Peyer's patch (tissue), 4 donors: ENCODE measurements around the gene HMGB3. TPM values are rescaled to one million over a fixed set of nuclear protein-coding genes. Genes with fewer than 3 reads are reported as not detected.
A peak's percentile ranks its signal among the peaks of the same experiment; 100 is the strongest.

Source experiments
- DNase-seq, 3 donors: peaks; one replicate each; pipeline ENCODE4 v3.0.0-alpha.2; 2017 to 2019
- H3K27ac ChIP-seq, 4 donors: fragments of 200-600 bp; sonication (generic); one replicate each; pipeline ENCODE4 v1.5.1; 2016 to 2019
- H3K27me3 ChIP-seq, 2 donors: fragments of 200-600 bp; sonication (generic); one replicate each; pipeline ENCODE4 v1.5.1; 2019
- H3K36me3 ChIP-seq, 3 donors: fragments of 200-600 bp; sonication (generic); one replicate each; pipeline ENCODE4 v1.5.1; 2016 to 2019
- H3K4me1 ChIP-seq, 4 donors: fragments of 200-600 bp; sonication (generic); one replicate each; pipeline ENCODE4 v1.5.1; 2016 to 2019
- H3K4me3 ChIP-seq, 4 donors: fragments of 200-600 bp; sonication (generic); 1 replicate in 3 of 4; 2 replicates in 1 of 4; pipeline ENCODE4 v1.5.1; 2016 to 2019; ENCODE audit warnings: mild to moderate bottlenecking in 1 of 4
- H3K9me3 ChIP-seq, 4 donors: fragments of 200-600 bp; sonication (generic); one replicate each; pipeline ENCODE4 v1.5.1; 2016 to 2019; ENCODE audit warnings: mild to moderate bottlenecking in 1 of 4
- CTCF ChIP-seq, 6 experiments: fragments of 450-650 bp in 4 of 6; fragments of 200-600 bp in 2 of 6; sonication (generic) in 1 of 6; IDR thresholded peaks; one replicate each; pipeline ENCODE4 v1.5.1; 2017 to 2019; ENCODE audit warnings: antibody characterized with exemption in 6 of 6, mild to moderate bottlenecking in 3 of 6, moderate library complexity in 1 of 6
- POLR2A ChIP-seq, 2 donors: fragments of 450-650 bp; IDR thresholded peaks; one replicate each; pipeline ENCODE4 v1.5.1; 2017; ENCODE audit warnings: antibody characterized with exemption in 2 of 2, mild to moderate bottlenecking in 2 of 2, moderate library complexity in 2 of 2
- total RNA-seq, 4 donors: library from RNA; depleted of rRNA; stranded (reverse); fragments of >200 nt; gene quantifications; one replicate each; pipeline ENCODE4 v1.1.0, GENCODE V29; 2016

Gene HMGB3
- total RNA-seq, result 10 to 100 TPM; 11.5 to 77.6 (median 13.7) TPM

DNA sequence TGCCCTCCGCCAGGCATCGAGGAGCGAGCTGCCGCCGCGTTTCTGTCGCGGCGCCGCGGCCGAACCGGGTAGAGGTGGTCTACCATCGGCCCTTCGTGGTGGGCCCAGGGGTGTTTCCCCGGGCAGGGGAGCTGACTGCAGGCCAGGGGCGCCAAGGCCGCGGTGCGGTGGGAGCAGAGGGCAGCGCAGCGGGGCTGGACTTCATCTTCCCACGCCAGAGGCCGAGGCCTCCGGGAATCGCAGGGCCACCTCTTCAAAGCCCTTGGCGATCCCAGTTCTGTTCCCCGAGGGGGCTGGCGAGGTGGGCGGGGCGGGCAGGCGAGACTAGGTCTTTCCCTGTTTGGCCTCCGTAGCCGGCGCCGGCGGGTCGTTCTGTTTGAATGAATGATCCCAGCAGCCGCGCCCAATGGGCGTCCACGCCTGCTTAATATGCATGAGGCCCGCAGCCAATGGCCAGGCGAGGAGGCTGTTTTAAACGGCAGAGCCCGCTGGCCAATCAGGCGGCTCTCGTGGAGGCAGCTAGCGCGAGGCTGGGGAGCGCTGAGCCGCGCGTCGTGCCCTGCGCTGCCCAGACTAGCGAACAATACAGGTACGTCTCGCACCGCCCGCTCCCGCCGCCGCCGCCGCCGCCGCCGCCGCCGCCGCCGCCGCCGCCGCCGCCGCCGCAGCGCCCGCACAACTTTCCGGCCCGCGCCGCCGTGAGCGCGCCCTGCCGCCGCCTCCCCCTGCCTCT lies at the start of gene HMGB3:
HMGB3 (plus strand) TSS at position 548 of the 733 bp plus-strand sequence. CDS start 2,265 bp downstream, outside the sequence.
- TF ChIP-seq POLR2A (IDR thresholded peaks at IDR 0.05) (peak; percentile 67 to 74), CTCF (IDR thresholded peaks at IDR 0.05) (no peak)

DNA sequence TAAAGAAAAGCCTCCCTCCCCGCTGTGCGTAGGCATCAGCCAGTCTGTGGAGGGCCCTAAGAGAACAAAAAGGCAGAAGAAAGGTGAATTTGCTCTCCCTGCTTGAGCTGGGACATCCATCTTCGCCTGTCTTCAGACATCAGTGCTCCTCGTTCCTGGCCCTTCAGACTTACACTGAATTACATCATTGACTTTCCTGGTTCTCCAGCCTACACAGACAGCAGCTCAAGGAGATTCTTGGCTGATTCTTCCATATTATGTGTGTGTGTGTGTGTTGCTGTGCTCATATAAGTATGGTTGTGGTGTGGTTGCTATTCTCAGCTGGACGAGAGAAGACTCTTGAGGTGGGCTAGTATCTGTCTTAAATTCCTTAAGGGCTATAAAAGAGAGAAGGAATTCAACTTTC lies 49.2 kb upstream of the HMGB3 start:
- Histone ChIP-seq H3K36me3 (no peaks in the 10 kb centered on the region), H3K27ac (no peak overlapping the region), H3K27me3 (no peaks in the 10 kb centered on the region), H3K9me3 (peaks cover 0 to 5% (median 0%) of the 10 kb centered on the region in 4 donors), H3K4me3 (no peak overlapping the region), H3K4me1 (no peaks in the 10 kb centered on the region)
- TF ChIP-seq POLR2A (IDR thresholded peaks at IDR 0.05), result no peak
- no peak for TF ChIP-seq CTCF (IDR thresholded peaks at IDR 0.05)
- DNase-seq, result no peak

More for the DNA sequence above, at the start of gene HMGB3:
- no peaks in the 10 kb centered on the region for H3K9me3 ChIP-seq
- no peaks in the 10 kb centered on the region for H3K4me1 ChIP-seq
- peak; percentile 64 to 91 (median 89) for DNase-seq
- H3K4me3 ChIP-seq, result peak within 1 kb of the TSS; percentile 35 to 69 (median 57)
- H3K27ac ChIP-seq, result peak within 1 kb of the TSS in 3 of 4 donors; percentile 32 to 77 (median 75)
- no peaks in the 10 kb centered on the region for H3K27me3 ChIP-seq
- no peaks in the 10 kb centered on the region for H3K36me3 ChIP-seq

DNA sequence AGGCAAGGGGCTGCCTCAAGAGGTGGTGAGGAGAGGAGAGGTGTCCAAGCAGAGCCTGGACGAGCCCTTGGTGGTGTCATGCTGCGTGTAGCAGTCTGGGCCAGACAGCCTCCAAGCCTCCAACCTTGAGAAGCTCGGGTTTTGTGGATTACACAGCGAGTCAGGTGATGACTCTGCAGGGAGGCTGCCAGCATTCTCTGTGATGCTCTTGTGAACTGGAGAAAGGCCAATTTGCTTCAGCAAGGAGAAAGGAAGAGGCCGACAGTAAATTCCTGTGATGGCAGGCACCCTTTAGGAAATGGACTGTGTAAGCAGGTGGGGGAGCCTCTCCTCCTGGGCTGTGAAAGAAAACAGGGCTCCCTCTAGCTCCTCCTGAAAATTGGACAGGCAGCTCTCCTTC lies 48.7 kb upstream of the HMGB3 start:
- peaks cover 0 to 5% (median 0%) of the 10 kb centered on the region in 4 donors for H3K9me3 ChIP-seq
- DNase-seq, result no peak
- H3K27me3 ChIP-seq, result no peaks in the 10 kb centered on the region
- no peaks in the 10 kb centered on the region for H3K4me1 ChIP-seq
- H3K4me3 ChIP-seq, result no peak overlapping the region
- TF ChIP-seq POLR2A (IDR thresholded peaks at IDR 0.05) (no peak), CTCF (IDR thresholded peaks at IDR 0.05) (no peak)
- H3K27ac ChIP-seq, result no peak overlapping the region
- H3K36me3 ChIP-seq, result no peaks in the 10 kb centered on the region

DNA sequence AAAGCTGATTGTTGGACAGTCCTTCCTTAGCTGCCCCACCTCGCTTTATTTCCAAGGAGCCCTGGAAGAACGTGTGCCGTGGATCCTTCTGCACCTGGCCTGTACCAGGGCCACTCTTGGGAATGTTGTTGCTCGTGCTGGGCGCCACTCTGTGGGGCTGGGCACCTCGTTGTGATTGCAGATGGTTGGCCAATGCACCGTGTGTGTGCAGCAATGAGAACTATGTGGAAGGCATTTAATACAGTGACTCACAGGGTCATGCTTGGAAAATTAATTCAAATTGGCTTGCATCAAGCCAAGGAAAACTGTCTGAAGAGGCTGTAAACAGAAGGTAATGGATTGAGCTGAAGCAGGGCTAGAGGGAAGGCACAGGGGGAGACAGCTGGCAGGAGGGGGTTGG lies 47.7 kb upstream of the HMGB3 start:
- no peaks in the 10 kb centered on the region for H3K27me3 ChIP-seq
- DNase-seq, result no peak
- no peak overlapping the region for H3K4me3 ChIP-seq
- H3K9me3 ChIP-seq, result peaks cover 0 to 5% (median 0%) of the 10 kb centered on the region in 4 donors
- no peak overlapping the region for H3K27ac ChIP-seq
- no peaks in the 10 kb centered on the region for H3K36me3 ChIP-seq
- no peaks in the 10 kb centered on the region for H3K4me1 ChIP-seq
- TF ChIP-seq CTCF (IDR thresholded peaks at IDR 0.05), result no peak
- TF ChIP-seq POLR2A (IDR thresholded peaks at IDR 0.05), result no peak

DNA sequence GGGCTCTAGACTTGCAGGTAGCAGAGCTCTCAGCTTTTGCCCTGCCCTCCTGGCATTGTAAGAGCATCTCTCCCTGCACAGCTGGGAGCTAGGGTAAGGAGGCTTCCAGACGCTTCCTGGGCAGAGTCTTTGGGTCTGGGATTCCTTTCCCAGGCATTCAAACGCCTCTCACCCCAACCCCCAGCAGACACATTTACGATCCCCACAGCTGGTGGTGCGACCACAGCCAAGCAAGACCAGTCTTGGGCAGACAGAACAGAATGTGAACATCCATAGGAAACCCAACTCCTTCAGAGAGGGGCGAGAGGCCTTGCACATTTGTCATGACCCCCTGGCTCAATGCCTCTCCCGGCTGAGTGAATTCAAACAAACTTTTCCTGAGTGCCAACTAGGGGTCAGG lies 46.6 kb upstream of the HMGB3 start:
- no peak for DNase-seq
- Histone ChIP-seq H3K4me1 (no peaks in the 10 kb centered on the region), H3K36me3 (no peaks in the 10 kb centered on the region), H3K9me3 (peaks cover 0 to 5% (median 0%) of the 10 kb centered on the region in 4 donors), H3K27ac (no peak overlapping the region), H3K27me3 (no peaks in the 10 kb centered on the region), H3K4me3 (no peak overlapping the region)
- TF ChIP-seq CTCF (IDR thresholded peaks at IDR 0.05), result no peak
- no peak for TF ChIP-seq POLR2A (IDR thresholded peaks at IDR 0.05)
